PC-3 (cell line): Measurements from ENCODE around the gene COP1. TPM values are rescaled to one million over a fixed set of nuclear protein-coding genes. Genes with fewer than 3 reads are reported as not detected.
A peak's percentile ranks its signal among the peaks of the same experiment; 100 is the strongest.

ENCODE experiments used
- ATAC-seq: fragments of 200-7000 bp; cut with Tn5 transposase; 2 replicates; pipeline ENCODE4 v1.9.1; 2020; ENCODE audit warnings: mild to moderate bottlenecking, moderate library complexity
- Bru-seq: library from RNA; stranded (reverse); fragments of 400-500 nt; gene quantifications from one replicate; lab custom pipeline; 2021; lab: Mats Ljungman, UMichigan
- BruChase-seq, 2 experiments: library from RNA; stranded (reverse); fragments of 400-500 nt; gene quantifications; one replicate each; lab custom pipeline; 2021; lab: Mats Ljungman, UMichigan
- BruUV-seq: library from RNA; stranded (reverse); fragments of 400-500 nt; replicated peaks from 2 replicates; lab custom pipeline; 2021; lab: Mats Ljungman, UMichigan
- CTCF ChIA-PET: fragments of 300-600 bp; sonication (Branson Sonifier 250); formaldehyde crosslinking; loops from one replicate; lab custom pipeline; 2022; ENCODE audit warnings: antibody characterized with exemption; lab: Charles Lee
- POLR2A ChIA-PET: fragments of 300-600 bp; sonication (Branson Sonifier 250); formaldehyde crosslinking; loops from one replicate; lab custom pipeline; 2022; ENCODE audit warnings: antibody characterized with exemption; ENCODE audit not compliant: unreplicated experiment; lab: Charles Lee
- DNase-seq: peaks from one replicate; pipeline ENCODE4 v3.0.0-alpha.2; 2015
- H2AFZ ChIP-seq: fragments of 300-600 bp; sonication (generic); 2 replicates; pipeline ENCODE4 v1.6.0; 2016; ENCODE audit warnings: antibody characterized with exemption, low read length
- H3F3A ChIP-seq: fragments of 300-600 bp; sonication (generic); one replicate; pipeline ENCODE4 v1.6.0; 2017; ENCODE audit warnings: antibody characterized with exemption, low read length, control low read depth, mild to moderate bottlenecking; ENCODE audit not compliant: unreplicated experiment
- H3K27ac ChIP-seq: fragments of 300-600 bp; sonication (generic); 2 replicates; pipeline ENCODE4 v1.5.1; 2016; ENCODE audit warnings: mild to moderate bottlenecking, low read length
- H3K27me3 ChIP-seq: fragments of 300-600 bp; sonication (generic); 2 replicates; pipeline ENCODE4 v1.6.1; 2016; ENCODE audit warnings: low read length, mixed read lengths
- H3K36me3 ChIP-seq: fragments of 300-600 bp; sonication (generic); 2 replicates; pipeline ENCODE4 v1.6.1; 2016; ENCODE audit warnings: low read depth, mixed run types, low read length, mixed read lengths
- H3K4me1 ChIP-seq: fragments of 300-600 bp; sonication (generic); 2 replicates; pipeline ENCODE4 v1.5.1; 2016; ENCODE audit warnings: low read length; ENCODE audit not compliant: insufficient read depth
- H3K4me2 ChIP-seq: fragments of 300-600 bp; sonication (generic); 2 replicates; pipeline ENCODE4 v1.6.0; 2016; ENCODE audit warnings: low read length
- H3K4me3 ChIP-seq: fragments of 300-600 bp; sonication (generic); 2 replicates; pipeline ENCODE4 v1.5.1; 2016; ENCODE audit warnings: mild to moderate bottlenecking, low read length, mixed read lengths
- H3K79me2 ChIP-seq: fragments of 300-600 bp; sonication (generic); 2 replicates; pipeline ENCODE4 v1.6.1; 2017; ENCODE audit warnings: low read length, mixed read lengths
- H3K9ac ChIP-seq: fragments of 300-600 bp; sonication (generic); 2 replicates; pipeline ENCODE4 v1.6.0; 2016; ENCODE audit warnings: mild to moderate bottlenecking, low read length
- H3K9me2 ChIP-seq: fragments of 300-600 bp; sonication (generic); replicated peaks from 2 replicates; pipeline ENCODE4 v1.6.1; 2016; ENCODE audit warnings: mixed run types, low read length, mixed read lengths
- H3K9me3 ChIP-seq: fragments of 300-600 bp; sonication (generic); 2 replicates; pipeline ENCODE4 v1.6.1; 2016; ENCODE audit warnings: low read length, mixed read lengths
- H4K20me1 ChIP-seq: fragments of 300-600 bp; sonication (generic); 2 replicates; pipeline ENCODE4 v1.6.1; 2016; ENCODE audit warnings: low read length, mixed read lengths
- EZH2 ChIP-seq: fragments of 300-600 bp; sonication (generic); IDR thresholded peaks from one replicate; pipeline ENCODE4 v1.6.1; 2017; ENCODE audit warnings: antibody characterized with exemption, mild to moderate bottlenecking, low read length; ENCODE audit not compliant: unreplicated experiment
- EZH2phosphoT487 ChIP-seq: fragments of 300-600 bp; sonication (generic); IDR thresholded peaks from 2 replicates; pipeline ENCODE4 v1.6.1; 2018; ENCODE audit warnings: mild to moderate bottlenecking, antibody characterized with exemption, low read length, borderline replicate concordance
- intact Hi-C: fragments of 100-400 bp; cut with micrococcal nuclease; formaldehyde crosslinking; loops from 2 replicates; pipeline ENCODE4 v1.9.0; 2023
- long read RNA-seq: library from polyadenylated mRNA; unstranded; transcript quantifications from one replicate; pipeline ENCODE4 v2.0.0, GENCODE V29; 2021; ENCODE audit not compliant: unreplicated experiment
- total RNA-seq: library from RNA; depleted of rRNA; stranded (reverse); fragments of >200 nt; gene quantifications from 2 replicates; pipeline ENCODE4 v1.2.3, GENCODE V29; 2014; rRNA removed
- TF ChIP-seq, protein P1 (sequence below): fragments of 300-600 bp; sonication (generic); conservative IDR thresholded peaks from 2 replicates; pipeline ENCODE4 v1.5.1; 2017; ENCODE audit warnings: antibody characterized with exemption, low read depth, mild to moderate bottlenecking, low read length

The COP1 gene
- total RNA-seq (8.8 and 16.6 TPM in 2 replicates), Bru-seq, nascent RNA (percentile 81 among the genes with signal in this experiment), BruChase-seq, experiment 1, labeled RNA remaining after a 6-hour chase (percentile 78 among the genes with signal in this experiment), BruChase-seq, experiment 2, labeled RNA remaining after a 2-hour chase (percentile 83 among the genes with signal in this experiment)
- long read RNA-seq, partial matches to known transcripts = 3 of 21 reads
- long read RNA-seq, other reads (novel, unspliced or antisense) = 17 of 21 reads

DNA sequence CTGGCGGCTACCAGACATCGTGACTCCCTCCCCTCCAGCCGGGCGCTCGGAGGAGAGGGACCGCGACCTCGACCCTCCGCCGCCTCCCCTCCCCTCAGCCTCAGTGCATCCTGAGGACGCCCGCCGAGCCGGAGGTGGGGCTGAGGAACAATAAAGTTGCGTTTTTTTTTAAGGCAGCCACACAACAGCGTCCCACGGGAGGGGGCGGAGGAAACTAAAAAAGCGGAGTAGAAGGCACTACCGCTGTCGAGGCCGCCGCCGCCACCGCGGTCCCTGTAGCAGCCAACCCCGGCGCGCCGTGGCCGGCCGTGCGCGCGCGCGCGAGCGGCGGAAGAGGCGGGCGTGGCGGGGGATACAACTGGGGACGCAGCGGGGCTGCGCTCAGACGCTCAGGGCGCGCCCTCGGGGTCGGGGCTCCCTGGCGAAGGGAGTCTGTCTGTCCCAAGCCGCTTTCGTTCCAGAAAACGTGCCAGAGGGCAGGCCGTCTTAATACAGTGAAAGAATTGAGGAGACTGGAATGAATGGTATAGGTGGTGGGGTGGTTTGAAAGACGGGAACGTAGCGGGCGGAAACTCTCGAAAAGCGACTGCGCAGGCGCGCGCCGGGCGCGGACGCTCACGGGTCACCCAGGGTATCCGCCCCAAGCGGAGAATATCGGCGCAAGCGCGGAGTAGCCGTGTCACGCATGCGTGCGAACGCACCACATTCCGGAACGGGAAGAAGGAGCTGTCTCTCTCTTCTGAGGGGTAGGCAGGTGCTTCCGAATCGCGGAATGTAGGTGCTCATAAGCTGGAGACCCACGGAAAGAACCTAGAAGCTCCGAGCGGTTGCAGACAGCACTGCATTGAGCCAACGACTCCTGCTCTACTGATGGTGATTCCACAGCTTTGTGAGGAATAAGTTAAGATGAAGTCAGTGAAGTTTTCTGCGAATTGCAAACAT lies at the start of gene COP1:
TSS of gene COP1 (minus strand) at position 326 of the 942 bp plus-strand sequence. CDS start at position 18, 308 bp downstream.
- H3K9ac ChIP-seq = peak within 1 kb of the TSS; percentile 90
- H3F3A ChIP-seq = no peaks in the 10 kb centered on the region
- no TSS peak for BruUV-seq
- H3K36me3 ChIP-seq = no peaks in the 10 kb centered on the region
- no peaks in the 10 kb centered on the region for H3K9me3 ChIP-seq
- ChIA-PET POLR2A (interaction anchor here (0.6 to 0.7 kb wide), 3 partner anchors 285 to 1353 kb away, joined by 4 to 8 read pairs (median 7); no protein-coding TSS in a partner anchor), CTCF (no interaction called here)
- peaks cover 57% of the 10 kb centered on the region for H3K79me2 ChIP-seq
- H3K27me3 ChIP-seq = no peaks in the 10 kb centered on the region
- H3K4me2 ChIP-seq = peak within 1 kb of the TSS; percentile 98
- H4K20me1 ChIP-seq = peaks cover 19% of the 10 kb centered on the region; the same call in 1 of the 2 replicates
- intact Hi-C loops = loop anchor here (5.0 kb wide), 1 partner anchor 95 kb away; no protein-coding TSS in a partner anchor
- TF ChIP-seq EZH2phosphoT487 (no peak), EZH2 (no peak)
- TF ChIP-seq, protein P1, sequence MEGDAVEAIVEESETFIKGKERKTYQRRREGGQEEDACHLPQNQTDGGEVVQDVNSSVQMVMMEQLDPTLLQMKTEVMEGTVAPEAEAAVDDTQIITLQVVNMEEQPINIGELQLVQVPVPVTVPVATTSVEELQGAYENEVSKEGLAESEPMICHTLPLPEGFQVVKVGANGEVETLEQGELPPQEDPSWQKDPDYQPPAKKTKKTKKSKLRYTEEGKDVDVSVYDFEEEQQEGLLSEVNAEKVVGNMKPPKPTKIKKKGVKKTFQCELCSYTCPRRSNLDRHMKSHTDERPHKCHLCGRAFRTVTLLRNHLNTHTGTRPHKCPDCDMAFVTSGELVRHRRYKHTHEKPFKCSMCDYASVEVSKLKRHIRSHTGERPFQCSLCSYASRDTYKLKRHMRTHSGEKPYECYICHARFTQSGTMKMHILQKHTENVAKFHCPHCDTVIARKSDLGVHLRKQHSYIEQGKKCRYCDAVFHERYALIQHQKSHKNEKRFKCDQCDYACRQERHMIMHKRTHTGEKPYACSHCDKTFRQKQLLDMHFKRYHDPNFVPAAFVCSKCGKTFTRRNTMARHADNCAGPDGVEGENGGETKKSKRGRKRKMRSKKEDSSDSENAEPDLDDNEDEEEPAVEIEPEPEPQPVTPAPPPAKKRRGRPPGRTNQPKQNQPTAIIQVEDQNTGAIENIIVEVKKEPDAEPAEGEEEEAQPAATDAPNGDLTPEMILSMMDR = no peak
- H3K27ac ChIP-seq = peak within 1 kb of the TSS; percentile 79
- H3K4me3 ChIP-seq = peak within 1 kb of the TSS; percentile 97
- peak within 1 kb of the TSS; percentile 93 for H2AFZ ChIP-seq
- ATAC-seq (peak; percentile 85), DNase-seq (peak; percentile 96)
- H3K9me2 ChIP-seq = no peaks in the 10 kb centered on the region
- H3K4me1 ChIP-seq = peaks cover 22% of the 10 kb centered on the region

- no peak overlapping the region for H3K4me2 ChIP-seq
- CTCF ChIA-PET = no interaction called here
- no TSS peak for BruUV-seq
Measured at GRCh38 chr1:176252191-176252590, 45.1 kb upstream of the COP1 start.

More at GRCh38 chr1:176252191-176252590, 45.1 kb upstream of the COP1 start:
- Histone ChIP-seq H3K27ac (no peak overlapping the region), H3K9me3 (no peaks in the 10 kb centered on the region), H3K36me3 (no peaks in the 10 kb centered on the region), H3K27me3 (no peaks in the 10 kb centered on the region), H3K4me3 (no peak overlapping the region), H3F3A (no peaks in the 10 kb centered on the region), H2AFZ (no peak overlapping the region), H3K9ac (no peak overlapping the region), H3K79me2 (no peaks in the 10 kb centered on the region), H3K4me1 (no peaks in the 10 kb centered on the region), H3K9me2 (no peaks in the 10 kb centered on the region), H4K20me1 (no peaks in the 10 kb centered on the region)
- no peak for DNase-seq
- ATAC-seq = no peak
- POLR2A ChIA-PET = no interaction called here
- intact Hi-C loops = no loop called here
- TF ChIP-seq EZH2phosphoT487 = no peak
- no peak for TF ChIP-seq EZH2
- TF ChIP-seq, protein P1 = no peak
